A549 (cell line): ENCODE results near the gene SUMO2. TPM values are rescaled to one million over a fixed set of nuclear protein-coding genes. Genes with fewer than 3 reads are reported as not detected.
"Not testable (repeated sequence)": the region's sequence is repeated elsewhere in the genome, so short reads cannot be mapped to it uniquely, and the experiment has no call there.

ENCODE experiments used
- ATAC-seq, 2 experiments: fragments of 200-7000 bp in 1 of 2; fragments of >200 bp in 1 of 2; cut with Nextera tagmentation in 1 of 2; cut with Tn5 transposase in 1 of 2; 3 replicates each; pipeline versions ENCODE4 v1.8.0 to v1.9.1; 2018 to 2020; ENCODE audit warnings: mild to moderate bottlenecking in 1 of 2, moderate library complexity in 1 of 2
- CTCF ChIA-PET: fragments of 300-600 bp; sonication (Branson Sonifier 250); formaldehyde crosslinking; extraction: SDS; loops from one replicate; lab custom pipeline; 2021; ENCODE audit warnings: antibody characterized with exemption, inconsistent platforms; lab: Yijun Ruan, JAX
- POLR2A ChIA-PET: fragments of 350-600 bp; formaldehyde crosslinking; extraction: SDS; loops from one replicate; lab custom pipeline; 2021; ENCODE audit warnings: antibody characterized with exemption, inconsistent platforms; lab: Yijun Ruan, JAX
- DNase-seq, 2 experiments: peaks; one replicate each; pipeline versions ENCODE4 v3.0.0 to v3.0.0-alpha.2; 2011 to 2016; ENCODE audit warnings: low read depth in 1 of 2, low spot score in 1 of 2
- FAIRE-seq: peaks from 2 replicates; lab custom pipeline; 2011; peaks lifted over from hg19 to GRCh38; lab: Jason Lieb, UNC
- H3K27ac ChIP-seq, 2 experiments: fragments of >200 bp; sonication (Bioruptor Twin); formaldehyde crosslinking; 3 replicates each; pipeline ENCODE4 v1.5.1; 2016 to 2017
- H3K4me1 ChIP-seq: fragments of >200 bp; sonication (Bioruptor Twin); formaldehyde crosslinking; 3 replicates; pipeline ENCODE4 v1.6.1; 2016
- H3K4me2 ChIP-seq: fragments of >200 bp; sonication (Bioruptor Twin); formaldehyde crosslinking; 3 replicates; pipeline ENCODE4 v1.6.1; 2016
- H3K4me3 ChIP-seq: fragments of >200 bp; sonication (Bioruptor Twin); formaldehyde crosslinking; 3 replicates; pipeline ENCODE4 v1.5.1; 2016
- H3K9me3 ChIP-seq: fragments of >200 bp; sonication (Bioruptor Twin); formaldehyde crosslinking; 3 replicates; pipeline ENCODE4 v1.6.1; 2016
- BCL3 ChIP-seq: fragments of >200 bp; sonication (Bioruptor Twin); formaldehyde crosslinking; IDR thresholded peaks from 3 replicates; pipeline ENCODE4 v1.6.1; 2016
- CHD2 ChIP-seq: fragments of 150-350 bp; IDR thresholded peaks from 2 replicates; pipeline ENCODE4 v1.6.1; 2014; ENCODE audit warnings: low read length; ENCODE audit not compliant: partially characterized antibody
- CHD4 ChIP-seq: fragments of 200-600 bp; sonication (generic); IDR thresholded peaks from 2 replicates; pipeline ENCODE4 v1.6.1; 2016; ENCODE audit warnings: antibody characterized with exemption, mild to moderate bottlenecking, borderline replicate concordance
- E2F6 ChIP-seq: IDR thresholded peaks from 2 replicates; pipeline ENCODE4 v1.6.1; 2012; ENCODE audit warnings: low read depth, borderline replicate concordance
- EHF ChIP-seq: fragments of 250-450 bp; sonication (Bioruptor Pico); IDR thresholded peaks from 2 replicates; pipeline ENCODE4 v1.5.0; 2020; ENCODE audit warnings: mild to moderate bottlenecking
- ELK1 ChIP-seq: fragments of 150-350 bp; IDR thresholded peaks from 2 replicates; pipeline ENCODE4 v1.6.1; 2014; ENCODE audit warnings: low read depth, mild to moderate bottlenecking, low read length
- FOXS1 ChIP-seq: fragments of 250-450 bp; sonication (Bioruptor Pico); IDR thresholded peaks from 2 replicates; pipeline ENCODE4 v1.5.0; 2020; ENCODE audit warnings: mild to moderate bottlenecking, moderate library complexity
- GATA3 ChIP-seq: IDR thresholded peaks from 2 replicates; pipeline ENCODE4 v1.6.1; 2012; ENCODE audit warnings: borderline replicate concordance
- HDAC2 ChIP-seq: fragments of 200-600 bp; sonication (generic); IDR thresholded peaks from 2 replicates; pipeline ENCODE4 v1.6.1; 2016
- HES2 ChIP-seq: fragments of >200 bp; sonication (Bioruptor Twin); formaldehyde crosslinking; IDR thresholded peaks from 2 replicates; pipeline ENCODE4 v1.6.1; 2016
- HEYL ChIP-seq: fragments of 250-450 bp; sonication (Bioruptor Pico); IDR thresholded peaks from 2 replicates; pipeline ENCODE4 v1.8.0; 2021; ENCODE audit warnings: mild to moderate bottlenecking, moderate library complexity
- HOXB5 ChIP-seq: fragments of 250-450 bp; sonication (Bioruptor Pico); IDR thresholded peaks from 2 replicates; pipeline ENCODE4 v1.5.0; 2020; ENCODE audit warnings: mild to moderate bottlenecking, moderate library complexity
- MAX ChIP-seq: IDR thresholded peaks from 2 replicates; pipeline ENCODE4 v1.6.1; 2012
- MAZ ChIP-seq: fragments of 150-350 bp; IDR thresholded peaks from 2 replicates; pipeline ENCODE4 v1.6.1; 2014; ENCODE audit warnings: antibody characterized with exemption, low read depth, low read length, borderline replicate concordance
- MYC ChIP-seq: IDR thresholded peaks from 2 replicates; pipeline ENCODE4 v1.6.1; 2012; ENCODE audit warnings: mild to moderate bottlenecking, inconsistent platforms, low read length, improper control_type of control experiment, borderline replicate concordance
- NFE2L2 ChIP-seq: fragments of 150-350 bp; conservative IDR thresholded peaks from 2 replicates; pipeline ENCODE4 v1.6.1; 2014; ENCODE audit warnings: low read length
- PBX3 ChIP-seq: IDR thresholded peaks from 2 replicates; pipeline ENCODE4 v1.6.1; 2012
- POLR2AphosphoS2 ChIP-seq: conservative IDR thresholded peaks from 2 replicates; pipeline ENCODE4 v1.6.1; 2012; ENCODE audit warnings: low read length, improper control_type of control experiment, inconsistent platforms
- RAD21 ChIP-seq, 2 experiments: fragments of >200 bp in 1 of 2; sonication (Bioruptor Twin) in 1 of 2; formaldehyde crosslinking in 1 of 2; IDR thresholded peaks in 1 of 2; conservative IDR thresholded peaks in 1 of 2; 2 replicates in 1 of 2; 3 replicates in 1 of 2; pipeline ENCODE4 v1.6.1; 2012 to 2018; ENCODE audit warnings: inconsistent platforms in 1 of 2
- RCOR1 ChIP-seq: fragments of 150-350 bp; IDR thresholded peaks from 2 replicates; pipeline ENCODE4 v1.6.1; 2014; ENCODE audit warnings: antibody characterized with exemption, low read length, low read depth
- USF2 ChIP-seq: fragments of 450-650 bp; IDR thresholded peaks from 2 replicates; pipeline ENCODE4 v1.6.1; 2014; ENCODE audit warnings: antibody characterized with exemption
- ZSCAN20 ChIP-seq: fragments of 250-450 bp; sonication (Bioruptor Pico); IDR thresholded peaks from 2 replicates; pipeline ENCODE4 v1.8.0; 2022; ENCODE audit warnings: mild to moderate bottlenecking, moderate library complexity
- WGBS: methylation state at CpG from one replicate; pipeline ENCODE4 v1.1.6; 2017; ENCODE audit errors: missing lambda C conversion rate; 5-methylcytosine and 5-hydroxymethylcytosine counted together
- polyA plus RNA-seq, 4 experiments: library from polyadenylated mRNA; depleted of rRNA in 3 of 4; stranded (reverse); fragments of >200 nt; fragmentation: RNase III in 1 of 4; extraction: RNeasy Plus Mini Kit Qiagen cat#74134 plus additional on column Dnase treatment in 1 of 4; gene quantifications; 2 replicates in 3 of 4; 3 replicates in 1 of 4; pipeline ENCODE4 v1.2.3, GENCODE V29; 2011 to 2017

SUMO2 gene
- polyA plus RNA-seq, 2 of the 4 experiments (the other 2 are of a cell fraction), result 525 to 545 TPM

GRCh38 chr17:75138519-75138918, 44.2 kb downstream of the SUMO2 start:
- Histone ChIP-seq H3K9me3 (no peaks in the 10 kb centered on the region), H3K27ac (no peak overlapping the region)
- no peak for ATAC-seq
- TF ChIP-seq HEYL (CRISPR knock-in tag), result no peak
- no peak for TF ChIP-seq MAZ
- TF ChIP-seq ELK1, result no peak
- no peak for TF ChIP-seq HES2
- TF ChIP-seq BCL3, result no peak
- TF ChIP-seq E2F6, result no peak
- TF ChIP-seq POLR2AphosphoS2, result no peak
- no peak for TF ChIP-seq CHD4
- no peak for TF ChIP-seq HOXB5
- TF ChIP-seq ZSCAN20 (CRISPR knock-in tag), result no peak
- TF ChIP-seq PBX3, result no peak
- TF ChIP-seq USF2, result no peak
- no peak for TF ChIP-seq RAD21 (conservative IDR thresholded peaks at IDR 0.05 in 1 of 2, IDR thresholded peaks at IDR 0.05 in 1 of 2)
- no peak for TF ChIP-seq EHF (CRISPR knock-in tag)
- no peak for TF ChIP-seq FOXS1 (CRISPR knock-in tag)
- no peak for TF ChIP-seq CHD2
- TF ChIP-seq, all 56 proteins: peak for 0
- H3K4me1 ChIP-seq, result no peaks in the 10 kb centered on the region
- CTCF ChIA-PET, result interaction anchor here (1.0 to 62.2 kb wide), 7 partner anchors 7 to 185 kb away, joined by 3 to 3429 read pairs (median 5); partner anchors contain the start of genes ARMC7, ATP5PD, KCTD2 and NT5C
- no peak overlapping the region for H3K4me2 ChIP-seq
- POLR2A ChIA-PET, result interaction anchor here (0.6 to 1.4 kb wide), 2 partner anchors 16 to 31 kb away, joined by 3 to 4 read pairs; no protein-coding TSS in a partner anchor
- DNase-seq, result no peak
- 93% methylated on average over 5 of the region's 5 CpGs for WGBS
- no peak for FAIRE-seq
- no peak overlapping the region for H3K4me3 ChIP-seq

- not testable (repeated sequence) for H3K4me1 ChIP-seq, FAIRE-seq, H3K4me3 ChIP-seq, H3K27ac ChIP-seq, H3K4me2 ChIP-seq, H3K9me3 ChIP-seq, ATAC-seq, DNase-seq
- ChIA-PET POLR2A (interaction anchor here (0.7 to 1.7 kb wide), 2 partner anchors 17 to 39 kb away, joined by 5 to 10 read pairs; partner anchors contain the start of gene JPT1), CTCF (interaction anchor here (0.7 to 62.2 kb wide), 8 partner anchors 10 to 218 kb away, joined by 3 to 3429 read pairs (median 5); partner anchors contain the start of genes ARMC7, ATP5PD, KCTD2 and SLC16A5)
- WGBS, result 92% methylated on average over 9 of the region's 9 CpGs
Measured at GRCh38 chr17:75137762-75138161, 45.0 kb downstream of the SUMO2 start.

GRCh38 chr17:75135946-75136345, 46.8 kb downstream of the SUMO2 start:
- 82% methylated on average over 8 of the region's 8 CpGs for WGBS
- ChIA-PET CTCF (interaction anchor here (0.7 to 62.2 kb wide), 3 partner anchors 15 to 174 kb away, joined by 3 to 3429 read pairs (median 5); partner anchors contain the start of genes ARMC7, ATP5PD, KCTD2 and SLC16A5), POLR2A (interaction anchor here (1.7 kb wide), 1 partner anchor 19 kb away, joined by 5 read pairs; the partner anchor contains the start of gene JPT1)
- no peaks in the 10 kb centered on the region for H3K9me3 ChIP-seq
- peaks cover 6% of the 10 kb centered on the region; the same call in 1 of the 3 replicates for H3K4me1 ChIP-seq
- TF ChIP-seq GATA3 (no peak), MAX (no peak), NFE2L2 (no peak), HDAC2 (no peak), MYC (no peak), POLR2AphosphoS2 (no peak), RCOR1 (no peak)
- no peak overlapping the region for H3K27ac ChIP-seq
- H3K4me3 ChIP-seq, result no peak overlapping the region
- no peak for FAIRE-seq
- ATAC-seq, result no peak
- H3K4me2 ChIP-seq, result no peak overlapping the region
- DNase-seq, result no peak
